GM12875 (cell line): ENCODE data around the gene PSMG3.

Experiments
- H3K4me3 ChIP-seq: one replicate; pipeline ENCODE4 v1.5.1; 2011; ENCODE audit warnings: low read depth, low read length, control low read depth
- CTCF ChIP-seq: IDR thresholded peaks from 2 replicates; pipeline ENCODE4 v1.5.1; 2011; ENCODE audit warnings: low read depth, mild to moderate bottlenecking, control low read depth, inconsistent platforms, low read length, moderate library complexity, borderline replicate concordance; ENCODE audit not compliant: insufficient read depth

Gene PSMG3

GRCh38 chr7:1610013-1610677, 40.3 kb upstream of the PSMG3 start:
- H3K4me3 ChIP-seq: no peak overlapping the region
- TF ChIP-seq CTCF: no peak

GRCh38 chr7:1609023-1609422, 39.2 kb upstream of the PSMG3 start:
- no peak overlapping the region for H3K4me3 ChIP-seq
- TF ChIP-seq CTCF: no peak

GRCh38 chr7:1608318-1608717, 38.5 kb upstream of the PSMG3 start:
- TF ChIP-seq CTCF: no peak
- no peak overlapping the region for H3K4me3 ChIP-seq

GRCh38 chr7:1607696-1608095, 37.9 kb upstream of the PSMG3 start:
- no peak for TF ChIP-seq CTCF
- H3K4me3 ChIP-seq: no peak overlapping the region

GRCh38 chr7:1607001-1607400, 37.2 kb upstream of the PSMG3 start:
- no peak overlapping the region for H3K4me3 ChIP-seq
- no peak for TF ChIP-seq CTCF

GRCh38 chr7:1604383-1604782, 34.6 kb upstream of the PSMG3 start:
- no peak for TF ChIP-seq CTCF
- H3K4me3 ChIP-seq: no peak overlapping the region
